OCI-LY1 (cell line): ENCODE data around the gene EDEM3.
"Not testable (repeated sequence)": the region's sequence is repeated elsewhere in the genome, so short reads cannot be mapped to it uniquely, and the experiment has no call there.

Experiments used
- H2AFZ ChIP-seq: fragments of 200-600 bp; sonication (generic), shearing (Covaris generic); 2 replicates; pipeline ENCODE4 v1.6.0; 2014; ENCODE audit warnings: antibody characterized with exemption, mild to moderate bottlenecking, low read length
- H3F3A ChIP-seq: fragments of 200-600 bp; sonication (generic), shearing (Covaris generic); 2 replicates; pipeline ENCODE4 v1.6.0; 2014; ENCODE audit warnings: mild to moderate bottlenecking, antibody characterized with exemption, low read length, moderate library complexity; ENCODE audit not compliant: insufficient read depth
- H3K27ac ChIP-seq: fragments of 200-600 bp; sonication (generic); 2 replicates; pipeline ENCODE4 v1.5.1; 2014; ENCODE audit warnings: low read length, mixed run types, mild to moderate bottlenecking, low read depth; ENCODE audit not compliant: poor library complexity, severe bottlenecking
- H3K27me3 ChIP-seq: fragments of 200-600 bp; sonication (generic); 2 replicates; pipeline ENCODE4 v1.6.0; 2014; ENCODE audit warnings: antibody characterized with exemption, mild to moderate bottlenecking, low read length, moderate library complexity; ENCODE audit not compliant: insufficient read depth
- H3K36me3 ChIP-seq: fragments of 200-600 bp; sonication (generic); 2 replicates; pipeline ENCODE4 v1.6.1; 2014; ENCODE audit warnings: mild to moderate bottlenecking, antibody characterized with exemption, low read length, moderate library complexity, mixed read lengths; ENCODE audit not compliant: insufficient read depth
- H3K4me1 ChIP-seq: fragments of 200-600 bp; sonication (generic); 2 replicates; pipeline ENCODE4 v1.5.1; 2014; ENCODE audit warnings: mild to moderate bottlenecking, low read length, moderate library complexity; ENCODE audit not compliant: insufficient read depth, severe bottlenecking
- H3K4me2 ChIP-seq: fragments of 200-600 bp; sonication (generic), shearing (Covaris generic); 2 replicates; pipeline ENCODE4 v1.6.1; 2014; ENCODE audit warnings: low read length
- H3K4me3 ChIP-seq: fragments of 200-600 bp; sonication (generic); 2 replicates; pipeline ENCODE4 v1.5.1; 2014; ENCODE audit warnings: low read length, low read depth, mild to moderate bottlenecking, mixed read lengths; ENCODE audit not compliant: poor library complexity, severe bottlenecking
- H3K79me2 ChIP-seq: fragments of 200-600 bp; shearing (Covaris generic); 2 replicates; pipeline ENCODE4 v1.6.1; 2016; ENCODE audit warnings: mixed run types, low read length, mixed read lengths; ENCODE audit not compliant: insufficient read depth
- H3K9ac ChIP-seq: fragments of 200-600 bp; sonication (generic), shearing (Covaris generic); 2 replicates; pipeline ENCODE4 v1.6.1; 2014; ENCODE audit warnings: mild to moderate bottlenecking, low read length, mixed read lengths
- H3K9me2 ChIP-seq: fragments of 200-600 bp; sonication (generic), shearing (Covaris generic); 2 replicates; pipeline ENCODE4 v1.6.1; 2014; ENCODE audit warnings: low read depth, mild to moderate bottlenecking, low read length, mixed read lengths
- H3K9me3 ChIP-seq: fragments of 200-600 bp; shearing (Covaris generic); 2 replicates; pipeline ENCODE4 v1.6.1; 2014; ENCODE audit warnings: low read length, mixed read lengths
- H4K20me1 ChIP-seq: fragments of 200-600 bp; sonication (generic), shearing (Covaris generic); 2 replicates; pipeline ENCODE4 v1.6.0; 2016; ENCODE audit warnings: mild to moderate bottlenecking, low read length; ENCODE audit not compliant: insufficient read depth
- EZH2 ChIP-seq: fragments of 200-600 bp; sonication (generic), shearing (Covaris generic); IDR thresholded peaks from 2 replicates; pipeline ENCODE4 v1.8.0; 2017; ENCODE audit warnings: borderline replicate concordance, mixed run types, mild to moderate bottlenecking, antibody characterized with exemption, low read length, moderate library complexity, mixed read lengths
- TF ChIP-seq, protein P1 (sequence below): fragments of 200-600 bp; sonication (generic), shearing (Covaris generic); IDR thresholded peaks from 2 replicates; pipeline ENCODE4 v1.5.1; 2017; ENCODE audit warnings: mild to moderate bottlenecking, antibody characterized with exemption, low read length, moderate library complexity, mixed read lengths

Gene EDEM3

DNA sequence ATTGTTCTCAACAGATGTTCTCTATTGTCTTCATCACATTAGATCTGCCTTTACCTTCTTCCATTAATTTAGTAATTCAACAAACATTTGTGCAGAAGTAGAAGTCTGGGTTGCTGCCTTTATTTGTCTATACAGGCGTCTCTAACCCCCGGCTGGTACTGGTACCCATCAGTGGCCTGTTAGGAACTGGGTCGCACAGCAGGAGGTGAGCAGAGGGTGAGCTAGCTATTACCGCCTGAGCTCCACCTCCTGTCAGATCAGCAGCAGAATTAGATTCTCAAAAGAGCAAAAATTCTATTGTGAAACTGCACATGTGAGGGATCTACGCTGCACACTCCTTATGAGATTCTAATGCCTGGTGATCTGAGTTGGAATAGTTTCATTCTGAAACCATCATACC, 12.9 kb upstream of the EDEM3 start:
- Histone ChIP-seq H3K4me3 (no peak overlapping the region), H3K27me3 (no peaks in the 10 kb centered on the region), H3K9ac (no peak overlapping the region), H3F3A (no peaks in the 10 kb centered on the region), H3K4me2 (no peak overlapping the region), H3K79me2 (no peaks in the 10 kb centered on the region), H3K4me1 (no peaks in the 10 kb centered on the region), H3K36me3 (no peaks in the 10 kb centered on the region), H3K9me3 (no peaks in the 10 kb centered on the region), H4K20me1 (no peaks in the 10 kb centered on the region), H3K27ac (no peak overlapping the region), H2AFZ (no peak overlapping the region), H3K9me2 (no peaks in the 10 kb centered on the region)
- TF ChIP-seq, protein P1, sequence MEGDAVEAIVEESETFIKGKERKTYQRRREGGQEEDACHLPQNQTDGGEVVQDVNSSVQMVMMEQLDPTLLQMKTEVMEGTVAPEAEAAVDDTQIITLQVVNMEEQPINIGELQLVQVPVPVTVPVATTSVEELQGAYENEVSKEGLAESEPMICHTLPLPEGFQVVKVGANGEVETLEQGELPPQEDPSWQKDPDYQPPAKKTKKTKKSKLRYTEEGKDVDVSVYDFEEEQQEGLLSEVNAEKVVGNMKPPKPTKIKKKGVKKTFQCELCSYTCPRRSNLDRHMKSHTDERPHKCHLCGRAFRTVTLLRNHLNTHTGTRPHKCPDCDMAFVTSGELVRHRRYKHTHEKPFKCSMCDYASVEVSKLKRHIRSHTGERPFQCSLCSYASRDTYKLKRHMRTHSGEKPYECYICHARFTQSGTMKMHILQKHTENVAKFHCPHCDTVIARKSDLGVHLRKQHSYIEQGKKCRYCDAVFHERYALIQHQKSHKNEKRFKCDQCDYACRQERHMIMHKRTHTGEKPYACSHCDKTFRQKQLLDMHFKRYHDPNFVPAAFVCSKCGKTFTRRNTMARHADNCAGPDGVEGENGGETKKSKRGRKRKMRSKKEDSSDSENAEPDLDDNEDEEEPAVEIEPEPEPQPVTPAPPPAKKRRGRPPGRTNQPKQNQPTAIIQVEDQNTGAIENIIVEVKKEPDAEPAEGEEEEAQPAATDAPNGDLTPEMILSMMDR = no peak
- no peak for TF ChIP-seq EZH2

DNA sequence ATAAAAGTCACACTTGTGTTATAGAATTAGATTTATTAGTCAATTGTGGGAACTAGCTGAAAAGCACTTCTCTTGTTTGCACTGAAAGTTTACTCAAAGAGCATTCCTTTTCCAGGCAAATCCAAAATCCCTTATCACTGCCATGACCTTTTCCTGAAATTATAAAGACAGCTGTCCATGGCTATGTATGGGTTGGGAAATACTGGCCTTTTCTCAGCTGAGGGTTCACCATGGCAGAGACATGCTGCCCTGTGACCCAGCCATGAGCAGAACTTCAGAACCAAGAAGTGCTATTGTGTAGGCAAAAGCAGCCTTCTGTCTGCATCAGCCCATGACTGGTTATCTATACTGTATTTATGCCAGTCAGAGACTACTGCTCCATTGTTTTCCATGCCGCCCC, 9.8 kb upstream of the EDEM3 start:
- Histone ChIP-seq H3K4me1 (no peaks in the 10 kb centered on the region), H3K4me3 (no peak overlapping the region), H3K27me3 (no peaks in the 10 kb centered on the region), H2AFZ (no peak overlapping the region), H3K79me2 (no peaks in the 10 kb centered on the region), H4K20me1 (no peaks in the 10 kb centered on the region), H3K27ac (no peak overlapping the region), H3K4me2 (no peak overlapping the region), H3F3A (no peaks in the 10 kb centered on the region), H3K9ac (no peak overlapping the region), H3K9me3 (no peaks in the 10 kb centered on the region), H3K9me2 (no peaks in the 10 kb centered on the region), H3K36me3 (no peaks in the 10 kb centered on the region)
- TF ChIP-seq, protein P1 = no peak
- TF ChIP-seq EZH2 = no peak

DNA sequence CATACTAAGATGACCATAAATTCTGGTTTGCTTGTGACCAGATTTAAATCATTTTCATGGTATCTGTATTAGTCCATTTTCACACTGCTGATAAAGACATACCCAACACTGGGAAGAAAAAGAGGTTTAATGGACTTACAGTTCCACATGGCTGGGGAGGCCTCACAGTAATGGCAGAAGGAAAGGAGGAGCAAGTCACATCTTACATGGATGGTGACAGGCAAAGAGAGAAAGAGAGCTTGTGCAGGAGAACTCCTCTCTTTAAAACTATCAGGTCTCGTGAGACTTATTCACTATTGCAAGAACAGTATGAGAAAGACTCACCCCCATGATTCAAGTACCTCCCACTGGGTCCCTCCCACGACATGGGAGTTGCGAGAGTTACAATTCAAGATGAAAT, 8.9 kb upstream of the EDEM3 start:
- H2AFZ ChIP-seq, H3K9me2 ChIP-seq, H4K20me1 ChIP-seq, H3K4me3 ChIP-seq, H3K36me3 ChIP-seq, H3K27me3 ChIP-seq, H3K9ac ChIP-seq, H3F3A ChIP-seq, H3K9me3 ChIP-seq, H3K79me2 ChIP-seq, H3K4me2 ChIP-seq, H3K4me1 ChIP-seq, H3K27ac ChIP-seq: not testable (repeated sequence)

DNA sequence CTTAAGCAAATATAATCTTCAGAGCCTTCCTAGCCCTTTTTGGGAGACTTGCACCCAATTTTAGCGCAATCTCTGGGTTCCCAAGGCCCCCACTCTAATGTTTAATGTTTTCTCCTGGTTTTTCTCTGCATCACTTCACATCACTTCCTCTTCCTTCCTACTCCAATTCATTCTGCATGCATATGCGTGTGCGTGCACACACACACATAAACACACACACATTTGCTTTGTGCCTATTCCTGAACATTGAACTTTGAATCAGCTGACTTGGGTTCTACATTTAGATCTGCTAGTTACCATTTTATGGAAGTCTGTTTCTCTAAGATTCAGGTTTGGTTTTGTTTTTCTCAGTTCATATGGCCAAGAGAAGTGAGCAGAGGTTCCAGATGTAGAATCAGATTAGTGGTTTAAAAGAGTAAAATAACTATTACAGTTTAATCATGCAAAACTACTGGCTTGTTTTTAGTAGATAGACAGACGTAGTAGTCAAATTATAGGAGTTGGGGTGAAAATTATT, 7.4 kb upstream of the EDEM3 start:
- H3K27me3 ChIP-seq = no peaks in the 10 kb centered on the region

More for the DNA sequence above, 7.4 kb upstream of the EDEM3 start:
- Histone ChIP-seq H3K9me2 (no peaks in the 10 kb centered on the region), H3K36me3 (no peaks in the 10 kb centered on the region), H3K9ac (no peak overlapping the region), H3K4me1 (no peaks in the 10 kb centered on the region), H3K27ac (no peak overlapping the region), H3K4me3 (no peak overlapping the region), H3K9me3 (no peaks in the 10 kb centered on the region), H4K20me1 (no peaks in the 10 kb centered on the region), H2AFZ (no peak overlapping the region), H3F3A (no peaks in the 10 kb centered on the region), H3K4me2 (no peak overlapping the region), H3K79me2 (no peaks in the 10 kb centered on the region)
- TF ChIP-seq, protein P1 = no peak
- TF ChIP-seq EZH2 = no peak
